Testis (tissue), 2 donors: ENCODE data around the gene CERKL.

Source experiments
- CTCF ChIP-seq, 3 experiments: fragments of 450-650 bp in 2 of 3; fragments of 200-600 bp in 1 of 3; sonication (generic) in 1 of 3; IDR thresholded peaks; one replicate each; pipeline ENCODE4 v1.5.1; 2016 to 2019; ENCODE audit warnings: antibody characterized with exemption in 3 of 3, mild to moderate bottlenecking in 2 of 3, moderate library complexity in 1 of 3
- POLR2A ChIP-seq: fragments of 450-650 bp; IDR thresholded peaks from one replicate; pipeline ENCODE4 v1.6.1; 2017; ENCODE audit warnings: antibody characterized with exemption, mild to moderate bottlenecking, moderate library complexity

DNA sequence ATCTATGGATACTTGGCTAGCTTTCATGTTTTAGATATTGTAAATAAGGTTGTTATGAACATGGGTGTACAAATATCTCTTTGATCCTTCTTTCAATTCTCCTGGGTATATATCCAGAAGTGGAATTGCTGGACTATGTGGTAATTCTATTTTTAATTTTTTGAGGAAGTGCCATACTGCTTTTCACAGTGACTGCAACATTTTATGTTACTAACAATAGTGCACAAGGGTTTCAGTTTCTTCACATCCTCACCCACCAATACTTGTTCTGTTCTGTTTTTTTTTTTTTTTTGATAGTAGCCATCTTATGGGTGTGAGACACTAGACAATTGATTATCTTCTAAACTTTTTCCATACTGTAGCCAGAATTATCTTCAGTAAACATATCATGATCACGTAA lies 40.7 kb upstream of the CERKL start:
- TF ChIP-seq CTCF (IDR thresholded peaks at IDR 0.05) (no peak), POLR2A (no peak)
